ENCODE measurements around the gene LPIN3.

LPIN3 gene

GRCh38 chr20:41367393-41367695, 26.7 kb downstream of the LPIN3 start:
- DNase-seq = no peak

GRCh38 chr20:41367956-41368355, 27.3 kb downstream of the LPIN3 start:
- no peak for DNase-seq

- DNase-seq = no peak
Measured at GRCh38 chr20:41369673-41370072, 29.1 kb downstream of the LPIN3 start.

GRCh38 chr20:41370176-41370575, 29.6 kb downstream of the LPIN3 start:
- DNase-seq = no peak

- DNase-seq = no peak
Measured at GRCh38 chr20:41371371-41371770, 30.8 kb downstream of the LPIN3 start.

GRCh38 chr20:41373251-41373783, 32.7 kb downstream of the LPIN3 start:
- DNase-seq = no peak

GRCh38 chr20:41373931-41374920, 33.6 kb downstream of the LPIN3 start:
- DNase-seq = no peak

- no peak for DNase-seq
Measured at GRCh38 chr20:41375846-41376245, 35.2 kb downstream of the LPIN3 start.

GRCh38 chr20:41376349-41376748, 35.7 kb downstream of the LPIN3 start:
- DNase-seq = no peak

- DNase-seq = no peak
Measured at GRCh38 chr20:41377275-41377674, 36.7 kb downstream of the LPIN3 start.

- DNase-seq = no peak
Measured at GRCh38 chr20:41379551-41379950, 38.9 kb downstream of the LPIN3 start.

GRCh38 chr20:41380551-41381193, 40.1 kb downstream of the LPIN3 start:
- no peak for DNase-seq

GRCh38 chr20:41382791-41383305, 42.2 kb downstream of the LPIN3 start:
- no peak for DNase-seq

GRCh38 chr20:41386502-41387427, 46.1 kb downstream of the LPIN3 start:
- DNase-seq = no peak

- DNase-seq = no peak
Measured at GRCh38 chr20:41387444-41387851, 46.8 kb downstream of the LPIN3 start.

- no peak for DNase-seq
Measured at GRCh38 chr20:41390889-41391288, 50.3 kb downstream of the LPIN3 start.

- no peak for DNase-seq
Measured at GRCh38 chr20:41391587-41392001, 51.0 kb downstream of the LPIN3 start.

- DNase-seq = no peak
Measured at GRCh38 chr20:41392295-41392694, 51.7 kb downstream of the LPIN3 start.

- no peak for DNase-seq
Measured at GRCh38 chr20:41392871-41393704, 52.5 kb downstream of the LPIN3 start.

- DNase-seq = no peak
Measured at GRCh38 chr20:41393705-41394066, 53.1 kb downstream of the LPIN3 start.

- DNase-seq = no peak
Measured at GRCh38 chr20:41394081-41394480, 53.5 kb downstream of the LPIN3 start.

Data from KG1 (cell line).